ENCODE measurements around the gene ARAP1.
A peak's percentile ranks its signal among the peaks of the same experiment; 100 is the strongest.
"Not testable (repeated sequence)": the region's sequence is repeated elsewhere in the genome, so short reads cannot be mapped to it uniquely, and the experiment has no call there.

Gene ARAP1

DNA sequence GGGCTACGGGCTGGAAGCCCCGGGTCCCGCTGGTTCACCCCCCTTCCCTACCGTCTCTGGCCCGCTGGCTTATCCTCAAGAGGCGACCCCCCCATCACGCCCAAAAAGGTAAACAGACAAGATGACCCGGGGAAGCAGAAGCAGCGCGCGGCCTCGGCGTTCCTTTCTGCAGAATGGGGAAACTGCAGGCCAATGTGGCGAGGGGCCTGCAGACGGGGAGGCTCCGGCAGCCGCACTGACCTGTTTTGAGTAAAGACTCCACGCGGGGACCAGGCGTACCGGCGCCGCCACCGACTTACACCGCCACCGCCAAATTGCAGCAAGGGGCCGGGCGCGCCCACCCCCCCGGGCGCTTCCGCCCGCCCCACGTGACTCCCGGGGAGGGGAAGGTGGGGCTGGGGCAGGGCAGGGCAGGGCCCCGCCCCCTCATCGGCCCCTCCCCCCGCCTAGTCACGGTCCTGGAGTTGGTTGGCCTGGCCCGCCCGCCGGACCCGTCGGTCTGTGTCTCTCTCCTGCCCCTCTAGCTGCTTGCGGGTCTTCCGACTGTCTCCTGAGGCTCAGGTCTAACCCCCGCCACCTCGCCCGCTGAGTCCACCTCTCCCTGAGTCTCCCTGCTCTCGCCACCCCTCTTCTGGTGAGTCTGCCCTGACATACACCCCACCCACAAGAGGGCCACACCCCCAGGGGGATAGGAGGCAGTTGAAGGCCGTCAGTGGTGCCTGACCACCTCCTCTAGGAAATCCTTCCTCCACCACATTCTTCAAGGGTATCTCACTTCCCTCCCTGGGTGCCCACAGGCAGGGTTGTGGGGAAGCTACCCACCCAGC, at the start of gene ARAP1:
ARAP1 (minus strand) TSS at position 321 of the 827 bp plus-strand sequence. CDS start 25,280 bp downstream, outside the sequence.
- peak; percentile 64 for DNase-seq (ENCODE audit: low spot score)

DNA sequence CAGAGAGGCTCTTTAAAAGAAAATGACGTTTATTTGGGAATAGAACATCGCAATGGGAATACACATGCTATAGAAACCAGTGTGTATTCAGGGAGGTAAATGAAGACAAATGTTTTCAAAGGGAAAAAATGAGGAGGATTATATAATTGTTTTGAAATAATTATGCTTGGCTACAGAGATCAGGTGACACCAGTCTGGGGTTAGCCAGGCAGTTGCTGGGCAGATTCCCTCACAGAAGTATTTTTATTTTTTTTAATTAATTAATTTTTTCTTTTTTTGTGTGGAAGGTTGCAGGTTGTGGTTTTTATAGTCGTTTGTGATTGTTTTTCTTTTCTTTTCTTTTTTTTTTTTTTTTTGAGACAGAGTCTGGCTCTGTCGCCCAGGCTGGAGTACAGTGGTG, 47.2 kb upstream of the ARAP1 start:
- DNase-seq (ENCODE audit: low spot score): no peak

DNA sequence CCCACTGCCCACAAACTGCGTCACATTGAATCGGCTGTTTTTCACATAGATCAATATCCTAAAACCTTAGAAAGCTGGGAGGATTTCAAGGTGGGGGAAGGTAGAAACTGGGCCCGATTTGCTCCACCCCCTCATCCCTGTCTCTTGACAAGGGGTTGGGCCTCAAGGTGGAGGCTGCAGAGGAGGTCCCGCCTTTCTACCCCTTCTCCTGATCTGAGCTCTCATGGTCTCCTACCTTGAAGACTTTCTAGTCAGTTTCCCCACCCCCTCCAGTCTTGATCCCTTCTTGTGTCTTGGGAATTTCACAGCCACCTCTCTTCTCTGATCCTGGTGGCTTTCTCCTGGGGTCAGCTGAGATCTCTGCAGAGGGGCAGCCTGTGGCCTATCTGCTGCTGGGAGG, 46.2 kb upstream of the ARAP1 start:
- no peak for DNase-seq (ENCODE audit: low spot score)

DNA sequence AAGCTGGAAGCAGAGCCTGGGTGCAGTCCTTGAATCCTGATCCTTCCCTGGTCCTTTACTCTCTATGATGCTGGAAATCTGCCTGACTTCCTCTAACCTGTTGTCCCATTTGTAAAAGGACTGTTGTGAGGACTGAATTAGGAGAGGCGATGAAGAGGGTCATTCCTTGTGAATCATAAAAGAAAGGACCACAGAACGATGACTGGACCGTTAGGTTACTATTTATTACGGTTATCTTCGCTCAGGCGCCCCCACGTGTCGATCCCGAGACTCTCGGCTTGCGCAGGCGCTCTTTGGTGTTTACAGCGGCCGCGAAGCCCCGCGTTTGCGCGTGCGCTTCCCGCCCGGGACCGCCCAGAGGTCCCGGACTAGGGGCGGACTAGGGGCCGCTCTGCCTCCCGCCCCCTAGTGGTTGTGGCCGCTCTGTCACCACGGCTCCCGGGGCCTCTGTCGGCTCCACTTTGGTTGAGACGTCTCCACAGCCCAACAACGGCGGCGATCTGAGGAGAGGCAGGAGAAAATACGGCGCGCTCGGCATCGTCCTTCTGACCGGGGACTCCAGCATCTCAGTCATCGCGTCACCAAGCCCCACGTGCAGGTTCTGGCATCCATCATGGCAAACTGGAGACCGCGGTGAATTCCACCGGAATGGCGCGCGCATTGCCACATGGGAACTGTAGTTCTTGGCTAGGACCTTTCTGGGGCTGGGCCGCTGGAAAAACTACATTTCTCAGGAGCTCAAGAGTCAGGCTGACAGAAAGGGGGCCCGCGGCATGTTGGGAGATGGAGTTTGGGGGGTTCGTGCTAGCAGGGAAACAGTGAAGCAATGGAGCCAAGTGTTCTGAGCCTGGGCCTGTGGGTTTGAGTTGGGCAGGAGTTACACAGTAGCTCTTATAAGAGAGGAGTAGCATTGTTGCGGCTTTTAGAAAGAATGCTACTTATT, 41.5 kb upstream of the ARAP1 start, which contains the start of gene STARD10:
STARD10 (minus strand) TSS at position 623 of the 943 bp plus-strand sequence. CDS start 12,866 bp downstream, outside the sequence.
- DNase-seq (ENCODE audit: low spot score): peak; percentile 94

DNA sequence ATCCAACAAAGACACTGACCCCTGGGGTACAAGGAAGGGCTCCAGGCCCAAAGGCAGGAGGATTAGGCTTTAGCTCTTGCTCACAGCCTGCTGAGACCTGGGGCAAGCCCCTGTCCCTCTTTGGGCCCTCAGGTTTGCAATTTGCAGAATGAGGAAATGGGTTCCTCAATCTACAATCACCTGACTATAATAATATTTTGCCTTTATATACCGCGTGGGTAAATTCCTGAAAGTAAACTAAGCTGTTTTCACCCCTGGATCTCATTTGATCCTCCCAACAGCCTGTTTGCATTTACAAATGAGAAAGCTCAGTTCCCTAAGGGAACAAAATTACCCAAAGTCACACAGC, 40.8 kb upstream of the ARAP1 start:
- no peak for DNase-seq (ENCODE audit: low spot score)

DNA sequence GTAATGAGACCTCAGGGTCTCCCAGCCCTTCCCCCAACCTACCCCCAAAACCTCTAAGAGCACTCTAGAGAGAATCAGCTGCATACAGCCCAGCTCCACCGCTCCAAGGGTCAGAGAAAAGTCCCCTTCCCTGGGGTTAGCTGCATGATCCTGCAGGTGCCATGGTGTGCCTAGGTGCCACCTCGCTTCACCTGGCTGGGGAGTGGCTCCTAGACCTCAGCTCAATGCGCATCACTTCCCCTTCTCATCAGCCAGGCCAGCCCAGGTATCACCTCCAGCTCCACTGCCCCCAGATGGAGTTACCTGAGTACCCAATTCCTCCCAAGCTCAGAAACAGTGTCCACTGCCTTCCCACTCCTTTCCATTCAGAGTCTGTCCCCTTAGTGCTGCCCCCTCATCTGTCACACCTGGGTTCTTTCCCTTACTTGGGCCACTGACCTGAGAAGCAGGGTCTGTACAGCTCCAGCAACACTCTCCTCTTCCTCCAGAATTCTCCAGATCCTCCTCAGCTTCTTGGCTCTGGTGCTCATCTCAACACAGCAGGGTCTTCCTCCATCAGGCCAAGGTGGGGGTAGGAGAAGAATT, 40.3 kb upstream of the ARAP1 start:
- DNase-seq (ENCODE audit: low spot score): no peak

DNA sequence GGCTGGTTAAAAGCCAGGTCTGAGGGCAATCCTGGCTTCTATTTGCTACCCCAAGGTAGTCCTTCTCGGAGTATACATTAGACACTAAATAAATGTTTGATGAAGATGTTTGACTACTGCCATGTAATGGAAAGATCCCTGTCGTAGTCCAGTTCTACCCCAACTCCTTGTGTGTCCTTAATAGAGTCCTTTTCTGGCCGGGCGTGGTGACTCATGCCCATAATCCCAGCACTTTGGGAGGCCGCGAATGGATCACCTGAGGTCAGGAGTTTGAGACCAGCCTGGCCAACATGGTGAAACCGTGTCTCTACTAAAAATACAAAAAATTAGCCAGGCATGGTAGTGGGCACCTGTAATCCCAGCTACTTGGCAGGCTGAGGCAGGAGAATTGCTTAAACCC, 39.0 kb upstream of the ARAP1 start:
- not testable (repeated sequence) for DNase-seq (ENCODE audit: low spot score)

DNA sequence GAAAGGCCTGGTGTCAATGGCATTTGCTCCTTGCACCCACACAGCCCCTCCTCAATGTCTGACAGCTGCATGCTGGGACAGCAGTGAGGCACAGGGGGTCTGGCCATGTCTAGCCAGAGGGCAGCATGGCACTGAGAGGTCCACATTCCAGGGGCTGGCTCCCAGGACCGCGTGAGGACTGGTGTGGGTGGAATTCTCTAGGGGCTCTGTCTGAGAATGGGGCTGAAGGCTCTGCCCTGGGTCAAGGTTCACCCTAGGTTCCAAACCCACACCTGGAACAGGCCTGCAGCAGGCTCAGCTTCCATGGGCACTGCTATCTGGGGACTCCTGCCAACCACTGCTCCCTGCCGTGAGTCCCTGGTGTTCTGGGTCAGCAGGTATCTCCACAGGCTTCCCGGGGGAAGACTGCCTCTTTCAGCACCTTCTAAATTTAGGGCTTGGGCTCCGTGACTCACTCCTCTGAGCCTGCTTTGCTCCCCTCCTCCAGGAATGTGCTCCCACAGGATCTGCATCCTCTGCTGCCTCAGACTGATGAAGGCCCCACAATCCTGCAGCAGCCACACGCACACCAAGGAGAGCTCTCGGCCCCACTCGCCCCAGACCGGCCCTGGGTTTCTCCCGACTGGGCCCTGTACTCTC, 37.4 kb upstream of the ARAP1 start:
- DNase-seq (ENCODE audit: low spot score): no peak

DNA sequence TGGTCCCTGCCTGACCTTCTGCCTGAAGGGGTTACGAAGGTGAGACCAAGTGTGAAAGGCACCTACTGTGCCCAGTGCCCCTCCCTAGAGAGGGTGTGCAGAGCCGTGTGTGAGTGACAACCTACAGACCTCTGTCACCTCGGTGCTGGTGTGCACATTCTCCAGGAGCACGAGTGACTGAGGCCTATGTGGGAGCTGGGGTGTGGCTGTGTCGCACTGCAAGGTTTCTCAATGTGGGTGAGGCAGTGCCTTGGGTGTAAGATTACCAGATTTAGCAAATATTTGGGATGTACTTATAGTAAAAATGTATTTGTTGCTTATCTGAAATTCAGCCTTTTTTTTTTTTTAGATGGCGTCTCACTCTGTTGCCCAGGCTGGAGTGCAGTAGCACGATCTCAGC, 36.0 kb upstream of the ARAP1 start:
- DNase-seq (ENCODE audit: low spot score): no peak

DNA sequence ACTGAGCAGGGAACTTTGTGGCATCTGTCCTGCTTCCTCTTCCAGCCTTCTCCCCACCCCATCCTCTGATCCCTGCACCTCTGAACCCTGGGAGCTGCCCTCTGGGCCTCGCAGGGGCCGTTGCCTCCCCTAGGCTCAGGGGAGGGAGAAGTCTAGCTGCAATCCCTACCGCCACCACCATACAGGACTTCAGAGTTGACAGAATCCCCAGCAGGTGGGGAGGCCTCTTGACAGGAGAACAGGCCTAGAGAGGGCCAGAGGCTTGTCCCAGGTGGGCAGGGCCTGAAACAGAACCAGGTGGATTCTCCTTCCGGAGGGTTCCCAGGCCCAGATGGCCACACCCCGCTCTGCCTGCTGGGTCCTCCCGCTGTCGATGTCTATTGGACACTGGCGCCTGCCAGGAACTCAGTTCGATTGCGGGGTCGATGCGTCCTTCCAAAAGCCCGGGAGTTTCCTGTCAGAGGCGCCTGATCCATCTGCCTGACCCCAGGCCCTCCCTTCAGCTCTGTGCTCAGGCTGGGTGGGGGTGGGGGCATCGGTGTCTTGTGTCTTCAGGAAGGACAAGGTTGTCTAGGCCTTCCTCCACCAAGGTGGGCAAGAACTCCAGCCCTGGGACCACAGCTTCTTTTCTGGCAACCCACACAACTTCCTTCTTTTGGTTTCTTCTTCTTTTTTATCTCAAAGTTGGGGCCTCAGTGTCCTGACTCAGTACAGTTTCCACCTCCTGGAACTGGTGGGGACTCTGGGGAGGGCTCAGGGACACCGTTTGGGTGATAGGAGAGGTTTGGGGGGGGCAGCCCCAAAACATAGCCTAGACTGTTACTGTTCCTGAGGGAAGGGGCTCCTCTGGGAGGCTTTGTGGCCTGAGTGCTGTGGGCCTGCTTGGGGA, 35.3 kb upstream of the ARAP1 start:
- no peak for DNase-seq (ENCODE audit: low spot score)

DNA sequence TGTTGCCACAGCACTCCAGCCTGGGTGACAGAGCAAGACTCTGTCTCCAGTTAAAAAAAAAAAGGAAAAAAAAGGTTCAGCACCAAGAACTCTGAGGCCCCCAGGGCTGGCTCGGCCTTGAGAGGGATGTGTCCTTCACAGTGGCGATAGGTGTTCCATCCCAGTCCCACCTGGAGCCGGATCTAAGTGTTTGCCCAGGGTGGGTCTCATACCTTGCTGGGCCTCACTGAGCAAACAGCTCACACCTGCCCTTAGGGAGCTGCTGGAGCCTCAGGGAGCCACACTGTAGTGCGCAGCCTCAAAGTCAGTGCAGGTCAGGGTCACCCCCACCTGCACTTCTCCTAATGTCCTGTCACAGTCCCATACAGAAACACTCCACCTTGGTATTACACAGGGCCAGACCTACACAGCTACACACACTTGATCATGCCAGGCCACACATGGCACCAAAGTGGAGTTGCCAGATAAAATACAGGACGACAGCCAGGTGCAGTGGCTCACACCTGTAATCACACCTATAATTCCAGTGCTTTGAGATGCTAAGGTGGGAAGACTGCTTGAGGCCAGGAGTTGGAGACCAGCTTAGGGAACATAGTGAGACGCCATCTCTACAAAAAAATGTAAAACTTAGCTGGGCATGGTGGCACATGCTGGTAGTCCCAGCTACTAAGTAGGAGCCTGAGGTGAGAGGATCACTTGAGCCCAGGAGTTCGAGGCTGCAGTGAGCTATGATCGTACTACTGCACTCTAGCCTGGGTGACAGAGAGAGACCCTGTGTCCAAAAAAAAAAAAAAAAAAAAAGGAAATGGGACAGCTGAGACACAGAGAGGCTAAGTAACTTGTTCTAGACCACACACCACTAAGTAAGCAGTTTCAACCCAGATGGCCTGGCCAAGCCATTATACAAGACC, 34.4 kb upstream of the ARAP1 start:
- DNase-seq (ENCODE audit: low spot score): no peak

DNA sequence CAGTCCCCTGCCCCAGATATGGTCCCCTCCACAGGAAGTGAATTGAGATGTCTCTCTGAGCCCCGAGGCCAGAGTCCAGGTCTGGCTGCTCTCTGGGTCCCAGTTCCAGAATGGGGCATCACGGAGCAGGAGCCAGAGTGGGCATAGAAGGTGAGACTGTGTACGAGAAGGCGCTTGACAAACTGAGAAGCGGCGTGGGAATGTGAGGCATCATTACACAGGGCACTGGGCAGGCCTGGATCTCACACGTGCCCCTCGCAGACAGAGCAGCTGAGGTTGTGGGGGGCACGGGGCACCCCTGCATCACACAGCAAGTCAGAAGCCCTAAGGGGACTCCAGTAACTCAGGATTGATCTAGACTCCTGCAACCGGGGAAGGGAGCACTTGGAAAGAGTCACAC, 32.5 kb upstream of the ARAP1 start:
- DNase-seq (ENCODE audit: low spot score): no peak

DNA sequence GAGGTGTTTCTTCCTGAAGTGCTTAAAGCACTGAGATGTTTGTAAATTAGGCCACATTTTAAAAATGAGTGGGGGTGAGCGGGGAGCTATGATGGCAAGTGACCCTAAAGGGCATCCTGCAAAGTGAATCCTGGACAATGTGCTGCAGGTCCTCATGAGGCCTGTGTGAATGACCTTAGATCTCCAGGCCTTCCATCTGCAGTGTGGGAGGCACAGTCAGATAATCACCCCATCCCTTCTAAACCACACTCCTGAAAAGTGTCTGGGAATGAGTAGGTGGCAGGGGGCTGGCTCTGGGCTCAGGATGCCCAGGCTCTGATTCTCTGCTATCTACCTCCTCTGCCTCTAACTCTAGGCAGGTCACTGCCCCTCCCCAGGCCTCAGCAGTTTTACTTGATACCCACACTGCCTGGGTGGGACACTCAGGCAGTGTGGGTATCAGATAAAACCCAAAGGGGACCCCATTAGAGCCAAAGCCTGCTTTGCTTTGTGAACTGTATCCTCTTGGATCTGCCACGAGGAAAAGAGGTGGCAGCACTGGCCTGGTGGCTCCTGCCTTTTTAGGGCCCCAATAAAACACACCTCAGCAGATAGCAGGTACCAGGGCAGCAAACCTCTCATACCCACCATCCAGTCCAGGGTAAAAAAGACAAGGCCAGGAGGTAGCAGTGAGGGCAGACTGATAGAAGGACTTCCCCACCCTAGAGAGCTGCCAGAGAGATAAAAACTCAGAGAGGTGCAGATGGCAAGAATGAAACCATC, 31.1 kb upstream of the ARAP1 start:
- DNase-seq (ENCODE audit: low spot score): no peak

DNA sequence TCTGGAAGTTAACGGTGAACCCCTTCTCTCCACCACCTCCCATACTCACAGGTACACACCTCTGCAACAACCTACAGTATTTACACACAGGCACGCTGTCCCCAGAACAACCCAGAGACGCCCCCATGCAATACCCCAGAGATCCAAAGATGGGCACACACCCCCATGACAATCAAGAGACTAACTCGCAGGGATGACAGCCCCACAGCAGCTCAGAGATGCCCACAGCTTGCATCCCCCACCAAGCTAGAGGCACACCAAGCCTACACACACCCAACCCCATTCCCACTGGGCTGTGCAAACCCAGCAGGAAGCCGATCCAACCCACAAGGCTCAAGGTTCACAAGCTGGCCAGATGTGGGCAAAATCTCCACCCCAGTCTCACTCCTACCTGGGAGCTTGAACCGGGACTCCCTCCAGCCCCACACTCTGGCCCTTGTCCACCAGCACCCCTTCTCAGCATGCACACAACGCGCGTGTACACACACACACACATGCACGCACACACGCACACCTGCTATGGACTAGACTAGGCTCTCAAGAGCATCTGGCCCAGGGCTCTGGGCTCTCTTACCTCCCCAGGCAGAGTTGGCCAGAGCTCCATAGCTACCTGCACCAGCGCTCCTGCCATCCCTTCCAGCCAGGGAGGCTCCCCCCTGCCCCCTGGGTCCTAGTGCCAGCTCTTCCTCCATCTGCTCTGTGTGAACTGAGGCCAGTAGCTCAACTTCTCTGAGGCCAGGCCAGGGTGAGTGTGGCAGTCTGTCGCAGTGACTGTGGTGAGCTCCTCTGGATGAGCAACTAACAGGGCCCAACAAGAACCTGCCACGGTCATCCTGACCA, 30.1 kb upstream of the ARAP1 start:
- no peak for DNase-seq (ENCODE audit: low spot score)

DNA sequence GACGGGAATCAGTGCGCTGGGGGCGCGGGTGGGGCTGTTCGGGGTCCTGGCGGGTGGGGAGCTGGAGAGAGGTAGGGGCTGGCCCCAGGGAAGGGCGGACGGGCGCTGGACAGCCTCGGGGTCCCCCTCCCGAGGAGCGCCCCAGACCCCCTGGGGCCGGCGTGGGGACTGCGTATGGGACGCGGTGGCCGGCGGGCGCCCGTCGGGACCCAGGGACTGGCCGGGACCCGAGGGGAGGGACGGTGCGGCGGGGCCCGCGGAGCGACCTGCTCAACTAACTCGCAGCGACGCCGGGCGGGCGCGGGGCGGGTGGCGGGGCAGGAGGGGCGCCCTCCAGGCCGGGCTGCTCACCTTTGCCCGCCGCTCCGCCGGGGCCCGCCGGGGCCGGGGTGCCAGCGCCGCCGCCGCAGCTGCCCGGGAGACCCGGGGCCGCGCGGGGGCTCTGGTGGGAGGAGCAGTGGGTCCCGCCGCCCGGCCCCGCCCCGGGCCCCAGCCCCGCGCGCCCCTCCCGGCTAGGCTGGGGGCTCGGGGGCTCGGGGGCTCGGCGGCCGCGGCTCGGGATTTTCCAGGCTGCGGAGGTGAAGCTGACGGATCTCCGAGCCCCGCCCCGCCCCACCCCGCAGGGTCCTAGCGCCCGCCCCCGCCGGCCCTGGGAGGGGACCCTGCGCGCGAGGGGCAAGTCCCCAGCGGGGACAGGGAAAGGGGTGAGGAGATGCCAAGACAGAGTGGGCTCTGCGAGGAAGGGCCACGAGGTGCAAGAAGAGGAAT, 29.3 kb upstream of the ARAP1 start:
- DNase-seq (ENCODE audit: low spot score): peak; percentile 15

DNA sequence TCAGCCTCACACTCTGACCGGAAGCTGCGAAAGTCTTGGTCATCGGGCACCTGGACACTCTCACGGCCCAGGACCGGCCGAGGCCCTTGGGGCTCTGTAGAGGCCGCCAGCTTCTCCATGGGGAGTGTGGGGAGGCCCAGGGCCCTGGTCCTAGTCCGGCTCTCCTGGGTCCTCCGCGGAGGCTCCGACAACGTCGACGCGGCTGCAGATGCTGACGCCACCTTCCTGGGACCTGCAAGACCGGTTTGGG, 28.8 kb upstream of the ARAP1 start:
- DNase-seq (ENCODE audit: low spot score): no peak

DNA sequence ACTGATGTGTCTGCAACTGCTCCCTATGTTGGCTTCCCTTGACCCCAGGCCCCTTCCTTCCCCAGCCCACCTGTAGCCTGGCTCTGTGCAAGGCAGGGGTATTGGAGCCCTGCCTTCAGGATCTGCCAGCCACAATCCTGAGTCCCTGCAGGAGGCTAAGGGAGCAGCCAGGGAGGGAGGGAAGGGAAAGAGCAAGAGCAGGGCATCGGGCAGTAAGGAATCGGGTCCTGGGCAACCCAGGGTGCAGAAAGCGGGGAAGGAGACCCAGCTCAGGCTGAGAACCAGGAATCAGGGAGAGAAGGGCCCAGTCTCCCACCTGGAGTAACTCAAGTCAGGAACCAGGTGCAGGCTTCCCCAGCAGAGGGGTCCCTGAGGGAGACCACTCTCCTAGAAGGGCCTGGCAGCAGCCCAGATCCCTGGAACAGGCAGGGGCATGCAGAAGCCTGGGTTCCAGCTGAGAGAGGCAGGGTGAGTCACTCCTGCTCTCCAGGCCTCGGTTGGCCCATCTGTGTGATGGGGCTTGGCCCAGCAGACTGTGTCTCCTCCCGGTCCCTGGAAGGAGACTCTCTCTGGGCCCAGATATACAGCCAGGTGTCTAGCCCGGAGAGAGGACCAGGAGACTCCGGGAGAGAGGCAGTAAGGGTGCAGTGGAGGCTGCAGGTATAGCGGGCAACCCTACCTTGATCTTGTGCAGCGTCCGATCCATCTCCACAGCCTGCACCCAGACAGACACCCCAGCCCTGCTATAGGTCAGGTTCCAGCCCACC, 28.3 kb upstream of the ARAP1 start:
- no peak for DNase-seq (ENCODE audit: low spot score)
